OCI-LY7 (cell line): Measurements from ENCODE around the gene IL10RB. TPM values are rescaled to one million over a fixed set of nuclear protein-coding genes. Genes with fewer than 3 reads are reported as not detected.

Experiments used
- BruUV-seq: library from RNA; stranded (reverse); fragments of 400-500 nt; replicated peaks from 2 replicates; lab custom pipeline; 2021; lab: Mats Ljungman, UMichigan
- CTCF ChIA-PET: fragments of 300-600 bp; sonication (Branson Sonifier 250); formaldehyde crosslinking; loops from one replicate; lab custom pipeline; 2022; ENCODE audit warnings: antibody characterized with exemption; ENCODE audit not compliant: unreplicated experiment; lab: Charles Lee
- POLR2A ChIA-PET: fragments of 300-600 bp; sonication (Branson Sonifier 250); formaldehyde crosslinking; loops from one replicate; lab custom pipeline; 2022; ENCODE audit warnings: antibody characterized with exemption; lab: Charles Lee
- DNase-seq: peaks from one replicate; pipeline ENCODE4 v3.0.0-alpha.2; 2015; ENCODE audit warnings: low spot score
- H2AFZ ChIP-seq: fragments of 200-600 bp; sonication (generic), shearing (Covaris generic); 2 replicates; pipeline ENCODE4 v1.6.1; 2014; ENCODE audit warnings: mild to moderate bottlenecking, antibody characterized with exemption, low read length, moderate library complexity
- H3K27ac ChIP-seq: fragments of 200-600 bp; sonication (generic); 2 replicates; pipeline ENCODE4 v1.5.1; 2014; ENCODE audit warnings: mixed run types, low read depth, mild to moderate bottlenecking, moderate library complexity, low read length, inconsistent platforms; ENCODE audit not compliant: poor library complexity, severe bottlenecking
- H3K36me3 ChIP-seq: fragments of 200-600 bp; sonication (generic); 2 replicates; pipeline ENCODE4 v1.6.1; 2014; ENCODE audit warnings: mild to moderate bottlenecking, antibody characterized with exemption, low read length, moderate library complexity, mixed read lengths; ENCODE audit not compliant: insufficient read depth
- H3K4me1 ChIP-seq: fragments of 200-600 bp; sonication (generic); 2 replicates; pipeline ENCODE4 v1.5.1; 2014; ENCODE audit warnings: mild to moderate bottlenecking, low read length; ENCODE audit not compliant: insufficient read depth, poor library complexity, severe bottlenecking
- H3K4me2 ChIP-seq: fragments of 200-600 bp; sonication (generic); 2 replicates; pipeline ENCODE4 v1.6.1; 2014; ENCODE audit warnings: mild to moderate bottlenecking, low read length
- H3K4me3 ChIP-seq: fragments of 200-600 bp; sonication (generic); 2 replicates; pipeline ENCODE4 v1.5.1; 2014; ENCODE audit warnings: mild to moderate bottlenecking, low read depth, low read length; ENCODE audit not compliant: poor library complexity, severe bottlenecking
- H3K79me2 ChIP-seq: fragments of 200-600 bp; sonication (generic); 2 replicates; pipeline ENCODE4 v1.6.1; 2016; ENCODE audit warnings: low read depth, mild to moderate bottlenecking, low read length, moderate library complexity, mixed read lengths; ENCODE audit not compliant: insufficient read depth
- H3K9me2 ChIP-seq: fragments of 200-600 bp; sonication (generic); 2 replicates; pipeline ENCODE4 v1.6.1; 2016; ENCODE audit warnings: mild to moderate bottlenecking, low read length, mixed read lengths; ENCODE audit not compliant: insufficient read depth
- H3K9me3 ChIP-seq: fragments of 200-600 bp; sonication (generic); 2 replicates; pipeline ENCODE4 v1.6.1; 2014; ENCODE audit warnings: mild to moderate bottlenecking, mixed run types, low read length, mixed read lengths
- H4K20me1 ChIP-seq: fragments of 200-600 bp; sonication (generic); 2 replicates; pipeline ENCODE4 v1.6.1; 2014; ENCODE audit warnings: mild to moderate bottlenecking, antibody characterized with exemption, low read length, moderate library complexity, mixed read lengths; ENCODE audit not compliant: insufficient read depth
- EZH2phosphoT487 ChIP-seq: fragments of 200-600 bp; sonication (generic); IDR thresholded peaks from 2 replicates; pipeline ENCODE4 v1.6.1; 2018; ENCODE audit warnings: low read depth, borderline replicate concordance, mild to moderate bottlenecking, mixed run types, antibody characterized with exemption, low read length, moderate library complexity, mixed read lengths
- intact Hi-C: fragments of 100-400 bp; cut with micrococcal nuclease; formaldehyde crosslinking; loops from one replicate; pipeline ENCODE4 v1.10.0; 2022; ENCODE audit not compliant: unreplicated experiment
- total RNA-seq, 2 experiments: library from RNA; depleted of rRNA in 1 of 2; stranded (reverse); fragments of >200 nt in 1 of 2; shearing (Covaris generic) in 1 of 2; gene quantifications; 2 replicates each; pipeline ENCODE4 v1.2.3, GENCODE V29; 2014 to 2022
- TF ChIP-seq, protein P1 (sequence below): fragments of 200-600 bp; sonication (generic); conservative IDR thresholded peaks from 2 replicates; pipeline ENCODE4 v1.5.1; 2014; ENCODE audit warnings: mild to moderate bottlenecking, antibody characterized with exemption, low read length, moderate library complexity, mixed read lengths

IL10RB gene
- total RNA-seq, 2 experiments from 2014 or later: 48.0 to 48.3 TPM

DNA sequence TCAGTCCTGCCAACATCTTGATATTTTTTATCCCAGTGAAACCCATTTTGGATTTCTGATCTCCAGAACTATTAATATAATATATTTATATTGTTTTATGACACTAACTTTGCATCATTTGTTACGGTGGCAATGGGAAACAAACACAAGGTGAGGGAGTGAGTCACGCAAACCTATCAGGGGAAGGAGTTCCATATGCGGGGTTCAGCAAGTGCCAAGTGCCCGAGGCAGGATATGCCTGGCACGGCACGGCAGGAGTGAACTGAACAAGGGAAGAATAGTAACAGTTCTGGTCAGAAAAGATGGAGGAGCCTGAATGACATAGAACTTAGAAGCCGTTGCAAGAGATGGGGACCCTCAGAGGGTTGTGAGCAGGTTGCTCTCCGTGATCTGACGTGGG, 7.7 kb upstream of the IL10RB start:
- Histone ChIP-seq H4K20me1 (no peaks in the 10 kb centered on the region; the same call in 1 of the 2 replicates), H3K9me3 (no peaks in the 10 kb centered on the region), H3K36me3 (peaks cover 96% of the 10 kb centered on the region), H3K79me2 (peaks cover 30% of the 10 kb centered on the region; the same call in 1 of the 2 replicates), H3K9me2 (no peaks in the 10 kb centered on the region), H3K27ac (peak overlapping the region; percentile 8), H2AFZ (no peak overlapping the region), H3K4me1 (peaks cover 31% of the 10 kb centered on the region), H3K4me2 (no peak overlapping the region), H3K4me3 (no peak overlapping the region)
- intact Hi-C loops: no loop called here
- CTCF ChIA-PET: no interaction called here
- POLR2A ChIA-PET: no interaction called here
- no TSS peak for BruUV-seq
- DNase-seq: no peak
- TF ChIP-seq, protein P1, sequence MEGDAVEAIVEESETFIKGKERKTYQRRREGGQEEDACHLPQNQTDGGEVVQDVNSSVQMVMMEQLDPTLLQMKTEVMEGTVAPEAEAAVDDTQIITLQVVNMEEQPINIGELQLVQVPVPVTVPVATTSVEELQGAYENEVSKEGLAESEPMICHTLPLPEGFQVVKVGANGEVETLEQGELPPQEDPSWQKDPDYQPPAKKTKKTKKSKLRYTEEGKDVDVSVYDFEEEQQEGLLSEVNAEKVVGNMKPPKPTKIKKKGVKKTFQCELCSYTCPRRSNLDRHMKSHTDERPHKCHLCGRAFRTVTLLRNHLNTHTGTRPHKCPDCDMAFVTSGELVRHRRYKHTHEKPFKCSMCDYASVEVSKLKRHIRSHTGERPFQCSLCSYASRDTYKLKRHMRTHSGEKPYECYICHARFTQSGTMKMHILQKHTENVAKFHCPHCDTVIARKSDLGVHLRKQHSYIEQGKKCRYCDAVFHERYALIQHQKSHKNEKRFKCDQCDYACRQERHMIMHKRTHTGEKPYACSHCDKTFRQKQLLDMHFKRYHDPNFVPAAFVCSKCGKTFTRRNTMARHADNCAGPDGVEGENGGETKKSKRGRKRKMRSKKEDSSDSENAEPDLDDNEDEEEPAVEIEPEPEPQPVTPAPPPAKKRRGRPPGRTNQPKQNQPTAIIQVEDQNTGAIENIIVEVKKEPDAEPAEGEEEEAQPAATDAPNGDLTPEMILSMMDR: no peak
- TF ChIP-seq EZH2phosphoT487: no peak

DNA sequence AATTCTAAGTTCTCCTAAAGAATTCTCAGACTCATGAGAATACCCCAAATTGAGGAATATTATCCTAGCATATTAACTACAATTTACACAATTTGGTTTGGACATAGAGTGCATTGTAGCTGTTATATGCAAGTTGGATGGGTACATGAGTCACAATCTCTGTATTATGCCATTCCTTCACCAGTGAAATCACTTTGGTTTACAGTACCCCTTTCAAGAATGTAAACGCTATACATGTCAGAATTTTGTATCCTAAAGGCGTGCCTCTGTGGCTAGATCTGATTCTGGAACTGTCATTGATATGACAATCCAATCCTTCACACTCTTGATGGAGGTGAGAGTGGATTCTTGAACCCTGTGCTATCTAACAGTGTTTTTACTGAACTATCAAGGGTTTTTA, 6.7 kb upstream of the IL10RB start:
- Histone ChIP-seq H4K20me1 (no peaks in the 10 kb centered on the region; the same call in 1 of the 2 replicates), H3K79me2 (peaks cover 34% of the 10 kb centered on the region; the same call in 1 of the 2 replicates), H3K4me1 (peaks cover 32% of the 10 kb centered on the region), H3K27ac (no peak overlapping the region), H3K9me3 (no peaks in the 10 kb centered on the region), H2AFZ (no peak overlapping the region), H3K4me2 (no peak overlapping the region), H3K4me3 (no peak overlapping the region), H3K36me3 (peaks cover 96% of the 10 kb centered on the region), H3K9me2 (no peaks in the 10 kb centered on the region)
- TF ChIP-seq, protein P1: no peak
- no peak for TF ChIP-seq EZH2phosphoT487
- BruUV-seq: no TSS peak
- intact Hi-C loops: no loop called here
- ChIA-PET CTCF (no interaction called here), POLR2A (interaction anchor here (1.1 kb wide), 1 partner anchor 9 kb away, joined by 3 read pairs; no protein-coding TSS in a partner anchor)
- no peak for DNase-seq

- H3K4me2 ChIP-seq: peak overlapping the region; percentile 12; the same call in 1 of the 2 replicates
- peaks cover 40% of the 10 kb centered on the region; the same call in 1 of the 2 replicates for H3K79me2 ChIP-seq
- H3K36me3 ChIP-seq: peaks cover 96% of the 10 kb centered on the region
- no peak overlapping the region for H2AFZ ChIP-seq
- no peak overlapping the region for H3K4me3 ChIP-seq
- no peak for DNase-seq
- H3K4me1 ChIP-seq: peaks cover 38% of the 10 kb centered on the region
- intact Hi-C loops: no loop called here
- POLR2A ChIA-PET: interaction anchor here (0.6 to 1.1 kb wide), 3 partner anchors 9 to 191 kb away, joined by 3 to 4 read pairs (median 3); no protein-coding TSS in a partner anchor
- no peaks in the 10 kb centered on the region for H3K9me2 ChIP-seq
- no peaks in the 10 kb centered on the region for H3K9me3 ChIP-seq
- TF ChIP-seq EZH2phosphoT487: no peak
- TF ChIP-seq, protein P1: no peak
- no TSS peak for BruUV-seq
- peaks cover 2% of the 10 kb centered on the region; the same call in 1 of the 2 replicates for H4K20me1 ChIP-seq
- peak overlapping the region; percentile 17 for H3K27ac ChIP-seq
- CTCF ChIA-PET: interaction anchor here (0.9 kb wide), 1 partner anchor 21 kb away, joined by 3 read pairs; no protein-coding TSS in a partner anchor
These were observed 6.2 kb upstream of the IL10RB start for GRCh38 chr21:33259995-33260394.
